ENCODE results near the gene ECE1.

- TF ChIP-seq POLR2A (IDR thresholded peaks at IDR 0.05) = no peak
- TF ChIP-seq CTCF (IDR thresholded peaks at IDR 0.05) = no peak
- no peak for TF ChIP-seq EP300 (IDR thresholded peaks at IDR 0.05)
Measured at GRCh38 chr1:21337010-21337437, 46.8 kb upstream of the ECE1 start.
